A549 (cell line): ENCODE measurements around the gene HS6ST1. TPM values are rescaled to one million over a fixed set of nuclear protein-coding genes. Genes with fewer than 3 reads are reported as not detected.

Experiments used
- ATAC-seq, 2 experiments: fragments of 200-7000 bp in 1 of 2; fragments of >200 bp in 1 of 2; cut with Nextera tagmentation in 1 of 2; cut with Tn5 transposase in 1 of 2; 3 replicates each; pipeline versions ENCODE4 v1.8.0 to v1.9.1; 2018 to 2020; ENCODE audit warnings: mild to moderate bottlenecking in 1 of 2, moderate library complexity in 1 of 2
- CTCF ChIA-PET: fragments of 300-600 bp; sonication (Branson Sonifier 250); formaldehyde crosslinking; extraction: SDS; loops from one replicate; lab custom pipeline; 2021; ENCODE audit warnings: antibody characterized with exemption, inconsistent platforms; lab: Yijun Ruan, JAX
- POLR2A ChIA-PET: fragments of 350-600 bp; formaldehyde crosslinking; extraction: SDS; loops from one replicate; lab custom pipeline; 2021; ENCODE audit warnings: antibody characterized with exemption, inconsistent platforms; lab: Yijun Ruan, JAX
- DNase-seq, 2 experiments: peaks; one replicate each; pipeline versions ENCODE4 v3.0.0 to v3.0.0-alpha.2; 2011 to 2016; ENCODE audit warnings: low read depth in 1 of 2, low spot score in 1 of 2
- FAIRE-seq: peaks from 2 replicates; lab custom pipeline; 2011; peaks lifted over from hg19 to GRCh38; lab: Jason Lieb, UNC
- H3K27ac ChIP-seq, 2 experiments: fragments of >200 bp; sonication (Bioruptor Twin); formaldehyde crosslinking; 3 replicates each; pipeline ENCODE4 v1.5.1; 2016 to 2017
- H3K4me1 ChIP-seq: fragments of >200 bp; sonication (Bioruptor Twin); formaldehyde crosslinking; 3 replicates; pipeline ENCODE4 v1.6.1; 2016
- H3K4me2 ChIP-seq: fragments of >200 bp; sonication (Bioruptor Twin); formaldehyde crosslinking; 3 replicates; pipeline ENCODE4 v1.6.1; 2016
- H3K4me3 ChIP-seq: fragments of >200 bp; sonication (Bioruptor Twin); formaldehyde crosslinking; 3 replicates; pipeline ENCODE4 v1.5.1; 2016
- H3K9me3 ChIP-seq: fragments of >200 bp; sonication (Bioruptor Twin); formaldehyde crosslinking; 3 replicates; pipeline ENCODE4 v1.6.1; 2016
- ATOH8 ChIP-seq: fragments of 250-450 bp; sonication (Bioruptor Pico); IDR thresholded peaks from 2 replicates; pipeline ENCODE4 v1.5.0; 2020; ENCODE audit warnings: low read depth, mild to moderate bottlenecking, moderate library complexity
- CEBPB ChIP-seq, 2 experiments: fragments of >200 bp in 1 of 2; sonication (Bioruptor Twin) in 1 of 2; formaldehyde crosslinking in 1 of 2; IDR thresholded peaks; 2 replicates each; pipeline ENCODE4 v1.6.1; 2012 to 2016
- CHD2 ChIP-seq: fragments of 150-350 bp; IDR thresholded peaks from 2 replicates; pipeline ENCODE4 v1.6.1; 2014; ENCODE audit warnings: low read length; ENCODE audit not compliant: partially characterized antibody
- ELK1 ChIP-seq: fragments of 150-350 bp; IDR thresholded peaks from 2 replicates; pipeline ENCODE4 v1.6.1; 2014; ENCODE audit warnings: low read depth, mild to moderate bottlenecking, low read length
- EP300 ChIP-seq, 2 experiments: fragments of >200 bp; sonication (Bioruptor Twin); formaldehyde crosslinking; IDR thresholded peaks; 2 replicates in 1 of 2; 3 replicates in 1 of 2; pipeline ENCODE4 v1.6.1; 2016 to 2017
- FOSB ChIP-seq: fragments of 250-450 bp; sonication (Bioruptor Pico); IDR thresholded peaks from 2 replicates; pipeline ENCODE4 v1.5.0; 2020; ENCODE audit warnings: mild to moderate bottlenecking, moderate library complexity
- GATA3 ChIP-seq: IDR thresholded peaks from 2 replicates; pipeline ENCODE4 v1.6.1; 2012; ENCODE audit warnings: borderline replicate concordance
- HOXA7 ChIP-seq: fragments of 250-450 bp; sonication (Bioruptor Pico); IDR thresholded peaks from 2 replicates; pipeline ENCODE4 v1.5.0; 2020; ENCODE audit warnings: mild to moderate bottlenecking, moderate library complexity
- HOXB5 ChIP-seq: fragments of 250-450 bp; sonication (Bioruptor Pico); IDR thresholded peaks from 2 replicates; pipeline ENCODE4 v1.5.0; 2020; ENCODE audit warnings: mild to moderate bottlenecking, moderate library complexity
- JUNB ChIP-seq: fragments of >200 bp; sonication (Bioruptor Twin); formaldehyde crosslinking; IDR thresholded peaks from 2 replicates; pipeline ENCODE4 v1.6.1; 2016
- KDM1A ChIP-seq: fragments of 200-600 bp; sonication (generic); IDR thresholded peaks from 2 replicates; pipeline ENCODE4 v1.6.1; 2016; ENCODE audit warnings: low read depth, mild to moderate bottlenecking
- MAFK ChIP-seq: fragments of 450-650 bp; IDR thresholded peaks from 2 replicates; pipeline ENCODE4 v1.6.1; 2014; ENCODE audit not compliant: partially characterized antibody
- MAX ChIP-seq: IDR thresholded peaks from 2 replicates; pipeline ENCODE4 v1.6.1; 2012
- MAZ ChIP-seq: fragments of 150-350 bp; IDR thresholded peaks from 2 replicates; pipeline ENCODE4 v1.6.1; 2014; ENCODE audit warnings: antibody characterized with exemption, low read depth, low read length, borderline replicate concordance
- NPAS2 ChIP-seq: fragments of 250-450 bp; sonication (Bioruptor Pico); IDR thresholded peaks from 2 replicates; pipeline ENCODE4 v1.8.0; 2022; ENCODE audit warnings: mild to moderate bottlenecking, moderate library complexity, borderline replicate concordance
- POLR2AphosphoS2 ChIP-seq: conservative IDR thresholded peaks from 2 replicates; pipeline ENCODE4 v1.6.1; 2012; ENCODE audit warnings: low read length, improper control_type of control experiment, inconsistent platforms
- RCOR1 ChIP-seq: fragments of 150-350 bp; IDR thresholded peaks from 2 replicates; pipeline ENCODE4 v1.6.1; 2014; ENCODE audit warnings: antibody characterized with exemption, low read length, low read depth
- REST ChIP-seq: fragments of 200-600 bp; sonication (generic); IDR thresholded peaks from 2 replicates; pipeline ENCODE4 v1.6.1; 2016; ENCODE audit warnings: antibody characterized with exemption, mild to moderate bottlenecking, moderate library complexity
- RFX5 ChIP-seq: fragments of 450-650 bp; IDR thresholded peaks from 2 replicates; pipeline ENCODE4 v1.7.1; 2014; ENCODE audit warnings: antibody characterized with exemption, mild to moderate bottlenecking, moderate library complexity
- RNF2 ChIP-seq: fragments of 200-600 bp; sonication (generic); IDR thresholded peaks from 2 replicates; pipeline ENCODE4 v1.6.1; 2016; ENCODE audit warnings: low read depth, mild to moderate bottlenecking, antibody characterized with exemption, moderate library complexity, borderline replicate concordance
- TP53 ChIP-seq: fragments of 250-450 bp; sonication (Bioruptor Pico); IDR thresholded peaks from 2 replicates; pipeline ENCODE4 v1.5.0; 2021; ENCODE audit warnings: mild to moderate bottlenecking, moderate library complexity
- ZSCAN20 ChIP-seq: fragments of 250-450 bp; sonication (Bioruptor Pico); IDR thresholded peaks from 2 replicates; pipeline ENCODE4 v1.8.0; 2022; ENCODE audit warnings: mild to moderate bottlenecking, moderate library complexity
- WGBS: methylation state at CpG from one replicate; pipeline ENCODE4 v1.1.6; 2017; ENCODE audit errors: missing lambda C conversion rate; 5-methylcytosine and 5-hydroxymethylcytosine counted together
- polyA plus RNA-seq, 4 experiments: library from polyadenylated mRNA; depleted of rRNA in 3 of 4; stranded (reverse); fragments of >200 nt; fragmentation: RNase III in 1 of 4; extraction: RNeasy Plus Mini Kit Qiagen cat#74134 plus additional on column Dnase treatment in 1 of 4; gene quantifications; 2 replicates in 3 of 4; 3 replicates in 1 of 4; pipeline ENCODE4 v1.2.3, GENCODE V29; 2011 to 2017

The HS6ST1 gene
- polyA plus RNA-seq, 2 of the 4 experiments (the other 2 are of a cell fraction): 3.8 to 11.6 TPM

GRCh38 chr2:128261245-128262128, 57.2 kb downstream of the HS6ST1 start:
- CTCF ChIA-PET: interaction anchor here (0.6 kb wide), 1 partner anchor 448 kb away, joined by 3 read pairs; no protein-coding TSS in a partner anchor
- H3K9me3 ChIP-seq: no peaks in the 10 kb centered on the region
- DNase-seq: no peak
- H3K4me2 ChIP-seq: no peak overlapping the region
- POLR2A ChIA-PET: no interaction called here
- WGBS: 81% methylated on average over 14 of the region's 26 CpGs
- TF ChIP-seq RNF2: no peak
- no peak for TF ChIP-seq POLR2AphosphoS2
- TF ChIP-seq KDM1A: no peak
- no peak for TF ChIP-seq ATOH8 (CRISPR knock-in tag)
- no peak for TF ChIP-seq HOXA7
- no peak for TF ChIP-seq EP300 (IDR thresholded peaks at IDR 0.05)
- TF ChIP-seq RCOR1: no peak
- no peak for TF ChIP-seq NPAS2
- TF ChIP-seq FOSB (CRISPR knock-in tag): no peak
- no peak for TF ChIP-seq HOXB5
- TF ChIP-seq RFX5: no peak
- TF ChIP-seq ZSCAN20: no peak
- no peaks in the 10 kb centered on the region for H3K4me1 ChIP-seq
- FAIRE-seq: no peak
- H3K4me3 ChIP-seq: no peak overlapping the region
- no peak overlapping the region for H3K27ac ChIP-seq
- ATAC-seq: peak; percentile 17 to 18; a peak in 3 of 6 replicates

GRCh38 chr2:128260239-128261138, 58.2 kb downstream of the HS6ST1 start:
- CTCF ChIA-PET: interaction anchor here (0.6 kb wide), 1 partner anchor 449 kb away, joined by 3 read pairs; no protein-coding TSS in a partner anchor
- POLR2A ChIA-PET: no interaction called here
- TF ChIP-seq HOXB5: no peak
- no peak for TF ChIP-seq HOXA7
- no peak for TF ChIP-seq TP53 (CRISPR knock-in tag)
- TF ChIP-seq MAFK: no peak
- TF ChIP-seq ZSCAN20: no peak
- TF ChIP-seq POLR2AphosphoS2: no peak
- no peak for TF ChIP-seq MAZ
- no peak for TF ChIP-seq ELK1
- TF ChIP-seq MAX: no peak
- TF ChIP-seq CHD2: no peak
- H3K4me2 ChIP-seq: no peak overlapping the region
- H3K4me1 ChIP-seq: no peaks in the 10 kb centered on the region
- peak; percentile 21 to 49; a peak in 4 of 6 replicates for ATAC-seq
- no peak overlapping the region for H3K4me3 ChIP-seq
- peak in 1 of 2 experiments; percentile 21 for DNase-seq
- H3K9me3 ChIP-seq: no peaks in the 10 kb centered on the region
- FAIRE-seq: no peak
- no peak overlapping the region for H3K27ac ChIP-seq
- WGBS: 81% methylated on average over 16 of the region's 24 CpGs

- TF ChIP-seq GATA3: no peak
- no peak for TF ChIP-seq REST
- no peak for TF ChIP-seq JUNB
- no peak for TF ChIP-seq CEBPB (IDR thresholded peaks at IDR 0.05)
Observed at GRCh38 chr2:128259585-128259984, 59.1 kb downstream of the HS6ST1 start.

More at GRCh38 chr2:128259585-128259984, 59.1 kb downstream of the HS6ST1 start:
- Histone ChIP-seq H3K4me3 (no peak overlapping the region), H3K9me3 (no peaks in the 10 kb centered on the region), H3K27ac (no peak overlapping the region), H3K4me2 (no peak overlapping the region), H3K4me1 (no peaks in the 10 kb centered on the region)
- CTCF ChIA-PET: no interaction called here
- ATAC-seq: no peak
- 94% methylated on average over 5 of the region's 5 CpGs for WGBS
- no peak for FAIRE-seq
- POLR2A ChIA-PET: no interaction called here
- DNase-seq: no peak
